Amniotic epithelial cell (primary cell): Measurements from ENCODE around the gene RELCH.
"Not testable (repeated sequence)": the region's sequence is repeated elsewhere in the genome, so short reads cannot be mapped to it uniquely, and the experiment has no call there.

Source experiments
- DNase-seq: peaks from one replicate; pipeline ENCODE4 v3.0.0-alpha.2; 2010; ENCODE audit warnings: low read depth

Gene RELCH, protein sequence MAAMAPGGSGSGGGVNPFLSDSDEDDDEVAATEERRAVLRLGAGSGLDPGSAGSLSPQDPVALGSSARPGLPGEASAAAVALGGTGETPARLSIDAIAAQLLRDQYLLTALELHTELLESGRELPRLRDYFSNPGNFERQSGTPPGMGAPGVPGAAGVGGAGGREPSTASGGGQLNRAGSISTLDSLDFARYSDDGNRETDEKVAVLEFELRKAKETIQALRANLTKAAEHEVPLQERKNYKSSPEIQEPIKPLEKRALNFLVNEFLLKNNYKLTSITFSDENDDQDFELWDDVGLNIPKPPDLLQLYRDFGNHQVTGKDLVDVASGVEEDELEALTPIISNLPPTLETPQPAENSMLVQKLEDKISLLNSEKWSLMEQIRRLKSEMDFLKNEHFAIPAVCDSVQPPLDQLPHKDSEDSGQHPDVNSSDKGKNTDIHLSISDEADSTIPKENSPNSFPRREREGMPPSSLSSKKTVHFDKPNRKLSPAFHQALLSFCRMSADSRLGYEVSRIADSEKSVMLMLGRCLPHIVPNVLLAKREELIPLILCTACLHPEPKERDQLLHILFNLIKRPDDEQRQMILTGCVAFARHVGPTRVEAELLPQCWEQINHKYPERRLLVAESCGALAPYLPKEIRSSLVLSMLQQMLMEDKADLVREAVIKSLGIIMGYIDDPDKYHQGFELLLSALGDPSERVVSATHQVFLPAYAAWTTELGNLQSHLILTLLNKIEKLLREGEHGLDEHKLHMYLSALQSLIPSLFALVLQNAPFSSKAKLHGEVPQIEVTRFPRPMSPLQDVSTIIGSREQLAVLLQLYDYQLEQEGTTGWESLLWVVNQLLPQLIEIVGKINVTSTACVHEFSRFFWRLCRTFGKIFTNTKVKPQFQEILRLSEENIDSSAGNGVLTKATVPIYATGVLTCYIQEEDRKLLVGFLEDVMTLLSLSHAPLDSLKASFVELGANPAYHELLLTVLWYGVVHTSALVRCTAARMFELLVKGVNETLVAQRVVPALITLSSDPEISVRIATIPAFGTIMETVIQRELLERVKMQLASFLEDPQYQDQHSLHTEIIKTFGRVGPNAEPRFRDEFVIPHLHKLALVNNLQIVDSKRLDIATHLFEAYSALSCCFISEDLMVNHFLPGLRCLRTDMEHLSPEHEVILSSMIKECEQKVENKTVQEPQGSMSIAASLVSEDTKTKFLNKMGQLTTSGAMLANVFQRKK

GRCh38 chr18:62186774-62187542, at the start of gene RELCH, which contains the start of gene PIGN:
TSS of gene RELCH (plus strand) at chr18:62187255. CDS start at chr18:62187506, 251 bp downstream.
TSS of gene PIGN (minus strand) at chr18:62187056. CDS start at chr18:62161353, 25,703 bp downstream.
- peak; percentile 97 for DNase-seq

DNA sequence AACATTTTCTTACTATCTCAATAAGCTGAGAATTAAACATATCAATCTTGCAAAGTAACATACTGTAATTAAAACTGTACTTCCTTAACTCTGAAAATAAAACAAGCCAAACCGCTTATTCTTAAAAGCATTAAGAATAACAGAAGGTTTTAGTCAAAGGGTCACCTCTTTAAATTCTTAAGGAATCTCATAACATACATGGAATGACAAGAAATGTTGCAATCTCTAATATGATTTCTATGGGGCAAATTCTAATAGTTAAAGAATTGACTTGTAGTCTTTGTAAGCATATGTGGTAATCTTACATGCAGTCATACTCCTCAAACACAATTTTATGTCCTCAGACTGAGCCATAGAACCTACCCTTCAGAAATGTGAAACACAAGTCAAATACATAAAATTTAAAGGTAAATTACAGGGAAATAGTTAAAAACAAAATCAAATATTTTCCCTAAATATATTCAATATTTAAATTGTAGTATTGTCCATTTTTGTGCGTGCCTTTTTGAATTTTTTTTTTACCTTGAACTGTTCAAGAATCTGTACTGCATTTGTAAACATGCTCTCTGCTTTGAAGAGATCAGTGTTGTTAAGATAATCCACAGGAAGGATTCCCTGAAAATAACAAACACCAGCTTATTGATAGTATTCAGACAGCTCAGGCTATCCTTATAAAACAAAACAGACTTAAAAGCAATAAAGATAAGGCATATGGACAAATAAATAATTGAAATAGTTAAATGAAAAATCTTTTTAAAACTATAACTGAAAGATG, 48.4 kb upstream of the RELCH start:
- DNase-seq, result no peak

- no peak for DNase-seq
Measured at GRCh38 chr18:62140259-62140658, 46.8 kb upstream of the RELCH start.

GRCh38 chr18:62144338-62144737, 42.7 kb upstream of the RELCH start:
- no peak for DNase-seq

GRCh38 chr18:62151068-62151771, 35.8 kb upstream of the RELCH start:
- DNase-seq, result no peak

DNA sequence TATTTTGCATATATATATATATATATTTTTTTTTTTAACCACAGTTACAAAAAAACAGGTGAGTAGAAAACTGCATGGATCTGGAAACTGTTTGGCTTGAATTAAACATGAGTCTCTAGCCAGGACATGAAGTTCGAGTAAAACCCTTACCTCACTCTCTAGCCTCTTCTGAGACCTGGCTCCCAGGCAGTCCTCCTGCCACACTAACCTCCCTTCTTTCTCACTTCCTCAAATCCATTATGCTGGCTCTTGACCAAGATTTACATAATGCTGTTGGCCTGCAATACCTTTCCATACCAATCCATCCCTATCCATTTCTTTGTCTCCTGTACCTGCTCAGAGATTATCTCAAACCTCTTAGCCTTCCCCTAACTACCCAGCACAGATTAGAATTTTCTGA, 34.2 kb upstream of the RELCH start:
- DNase-seq, result no peak

DNA sequence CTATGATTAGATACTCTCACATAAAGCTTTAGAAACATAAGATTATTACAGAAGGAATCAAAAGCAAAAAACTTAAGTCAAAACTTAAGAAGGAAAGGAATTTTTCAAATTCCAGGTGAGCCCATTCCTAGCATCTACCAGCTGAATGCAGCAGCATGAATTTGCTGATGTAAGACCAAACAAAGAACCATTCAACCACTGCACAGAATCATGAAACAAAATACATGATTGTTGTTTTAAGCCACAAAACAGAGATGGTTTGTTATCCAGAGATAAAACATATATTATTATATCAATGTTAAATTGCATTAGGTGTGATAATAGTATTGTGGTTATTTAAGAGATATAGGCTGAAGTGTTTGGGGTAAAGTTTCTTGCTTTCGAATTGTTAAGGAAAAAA, 29.2 kb upstream of the RELCH start:
- no peak for DNase-seq

DNA sequence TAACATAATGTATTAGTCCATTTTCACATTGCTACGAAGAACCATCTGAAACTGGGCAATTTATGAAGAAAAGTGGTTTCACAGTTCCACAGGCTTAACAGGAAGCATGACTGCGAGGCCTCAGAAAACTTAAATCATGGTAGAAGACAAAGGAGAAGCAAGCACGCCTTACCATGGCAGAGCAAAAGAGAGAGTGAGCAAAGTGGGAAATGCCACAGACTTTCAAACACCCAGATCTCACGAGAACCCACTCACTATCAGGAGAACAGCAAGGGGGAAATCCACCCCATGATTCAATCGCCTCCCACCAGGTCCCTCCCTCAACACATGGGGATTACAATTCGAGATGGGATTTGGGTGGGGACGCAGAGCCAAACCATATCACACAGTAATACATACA, 22.7 kb upstream of the RELCH start:
- DNase-seq, result no peak

DNA sequence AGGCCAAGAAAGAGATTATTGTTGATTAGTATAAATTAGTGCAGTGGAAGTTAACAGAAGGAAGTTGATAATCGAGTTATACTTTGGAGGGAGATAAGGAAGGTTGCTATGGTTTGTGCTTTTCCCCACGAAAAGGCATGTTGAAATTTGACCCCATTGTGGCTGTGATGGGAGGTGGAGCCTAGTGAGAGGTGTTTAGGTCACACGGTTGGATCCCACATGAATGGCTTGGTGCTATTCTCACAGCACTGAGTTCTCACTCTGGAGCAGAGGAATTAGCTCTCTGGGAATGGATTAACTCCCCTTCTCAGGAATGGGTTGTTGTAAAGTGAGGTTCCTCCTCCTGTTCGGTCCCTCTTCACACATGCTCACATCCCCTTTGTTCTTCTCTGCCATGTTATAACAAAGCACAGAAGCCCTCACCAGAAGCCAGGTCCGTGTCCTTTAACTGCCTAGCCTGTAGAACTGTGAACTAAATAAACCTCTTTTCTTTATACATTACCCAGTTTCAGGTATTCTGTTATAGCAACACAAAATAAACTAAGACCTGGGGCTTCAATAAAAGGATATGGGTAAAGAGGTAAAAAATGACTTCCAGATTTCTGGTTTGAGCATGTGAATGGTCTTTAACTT, 22.1 kb upstream of the RELCH start:
- DNase-seq, result no peak

DNA sequence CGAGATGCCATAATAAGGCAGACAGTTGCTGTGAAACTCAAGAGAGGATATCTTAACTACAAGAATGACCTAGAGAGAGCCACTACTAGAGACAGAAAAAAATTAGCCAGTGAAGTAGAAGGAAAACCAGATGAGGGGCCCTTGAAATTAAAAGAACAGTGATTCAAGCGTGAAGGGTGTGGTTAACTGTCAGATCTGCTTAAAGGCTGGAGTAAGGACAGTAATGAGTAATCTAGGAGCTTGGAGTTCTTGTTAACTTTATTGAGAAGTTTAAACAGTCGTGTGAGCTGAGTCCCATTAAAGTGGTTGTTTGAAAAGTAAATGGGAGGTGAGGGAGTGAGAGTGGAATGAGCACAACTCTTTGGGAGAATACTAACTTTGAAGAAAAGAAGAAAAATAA, 21.5 kb upstream of the RELCH start:
- DNase-seq, result no peak

- DNase-seq, result not testable (repeated sequence)
Measured at GRCh38 chr18:62166524-62166923, 20.5 kb upstream of the RELCH start.

- no peak for DNase-seq
Measured at GRCh38 chr18:62170857-62171256, 16.2 kb upstream of the RELCH start.

DNA sequence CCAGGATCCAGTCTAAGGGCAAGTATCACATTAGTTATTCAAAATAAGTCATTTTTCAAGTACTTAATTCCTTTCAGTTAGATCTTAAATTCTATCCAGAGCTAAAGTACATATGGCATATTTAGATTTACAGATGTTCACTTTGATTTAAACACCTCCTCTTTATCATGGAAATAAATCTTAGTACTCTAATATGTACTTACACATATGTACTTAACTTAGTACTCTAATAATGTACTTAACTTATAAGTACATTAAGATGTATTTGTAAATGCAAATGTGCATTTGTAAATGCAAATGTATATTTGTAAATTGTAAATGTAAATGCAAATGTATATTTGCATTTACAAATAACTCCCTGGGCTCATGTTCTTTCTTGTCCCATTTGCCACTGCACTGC, 14.8 kb upstream of the RELCH start:
- no peak for DNase-seq

DNA sequence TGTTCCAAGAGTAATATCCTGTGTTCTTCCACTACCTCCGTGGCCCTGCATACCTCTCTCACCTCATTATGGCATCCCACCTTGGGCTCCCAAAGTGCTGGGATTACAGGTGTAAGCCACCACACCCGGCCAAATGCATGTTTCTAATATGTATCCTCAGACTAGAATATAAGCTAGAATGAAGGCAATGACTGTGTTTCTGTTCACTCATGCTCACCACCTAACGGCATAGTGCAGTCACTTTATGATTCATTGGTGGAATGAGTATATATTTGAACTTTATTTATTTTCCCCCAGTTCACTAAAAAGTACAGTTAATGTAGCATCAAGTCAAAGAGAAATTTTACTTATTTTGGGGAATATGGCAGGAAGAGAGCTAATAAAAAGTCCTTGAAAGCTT, 11.5 kb upstream of the RELCH start:
- DNase-seq, result no peak

DNA sequence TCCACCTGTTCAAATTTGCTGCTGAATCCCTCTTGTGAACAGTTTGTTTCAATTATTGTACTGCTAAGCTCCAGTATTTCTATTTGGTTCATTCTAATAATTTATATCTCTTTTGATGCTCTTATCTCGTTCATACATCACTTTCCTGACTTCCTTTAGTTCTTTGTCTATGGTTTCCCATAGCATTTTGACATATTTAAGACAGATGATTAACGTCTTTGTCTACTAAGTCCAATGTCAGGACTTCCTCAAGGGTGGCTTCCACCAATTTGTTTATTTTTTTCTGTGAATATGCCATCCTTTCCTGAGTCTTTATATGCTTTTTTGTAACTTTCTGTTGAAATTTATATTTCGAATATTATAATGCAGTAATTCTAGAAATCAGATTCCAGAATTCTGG, 9.8 kb upstream of the RELCH start:
- no peak for DNase-seq

GRCh38 chr18:62179213-62179612, 7.8 kb upstream of the RELCH start:
- no peak for DNase-seq

GRCh38 chr18:62182220-62182619, 4.8 kb upstream of the RELCH start:
- no peak for DNase-seq

- peak; percentile 51 for DNase-seq
Measured at GRCh38 chr18:62183578-62184195, 3.4 kb upstream of the RELCH start.

- no peak for DNase-seq
Measured at GRCh38 chr18:62186499-62186773, 619 bp upstream of the RELCH start.
